CD4-positive, alpha-beta T cell treated with Interleukin-12 subunit alpha and Interleukin-12 subunit beta, for 1 hour (primary cell): ENCODE results near the gene SORL1.

ENCODE experiments used
- DNase-seq: peaks from one replicate; pipeline ENCODE4 v3.0.0-alpha.2; 2020

SORL1 gene

DNA sequence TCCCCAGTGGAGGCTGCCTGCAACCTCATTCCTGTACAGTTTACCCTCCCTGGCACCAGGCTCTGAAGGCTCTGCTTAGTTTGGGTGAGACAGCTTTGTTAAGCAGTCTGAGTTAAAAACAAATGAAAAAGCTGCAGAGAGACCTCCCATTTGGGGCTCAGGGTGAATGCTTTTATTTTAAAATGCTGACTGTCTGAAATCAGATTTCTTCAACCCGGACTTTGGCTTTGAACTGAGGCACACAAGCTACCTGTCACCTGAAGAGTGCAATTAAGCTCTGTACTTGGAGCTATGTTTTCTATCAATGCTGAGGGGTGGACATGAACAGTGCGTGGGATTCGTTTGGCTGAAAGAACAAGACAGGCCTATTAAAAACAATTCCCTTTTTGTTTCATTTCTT, 218.2 kb downstream of the SORL1 start:
- no peak for DNase-seq

- DNase-seq: no peak
Measured at GRCh38 chr11:121670805-121671282, 218.7 kb downstream of the SORL1 start.

GRCh38 chr11:121671283-121672168, 219.4 kb downstream of the SORL1 start:
- no peak for DNase-seq

- no peak for DNase-seq
Measured at GRCh38 chr11:121672630-121673487, 220.7 kb downstream of the SORL1 start.

- no peak for DNase-seq
Measured at GRCh38 chr11:121681550-121682268, 229.6 kb downstream of the SORL1 start.
